HG03175 (cell line): ENCODE data around the gene GUCA2A.

Source experiments
- ATAC-seq: cut with Tn5 transposase; IDR thresholded peaks from one replicate; pipeline ENCODE4 v1.9.1; 2021; ENCODE audit warnings: mild to moderate bottlenecking, moderate library complexity; ENCODE audit not compliant: unreplicated experiment

GUCA2A gene

GRCh38 chr1:42155362-42155761 lies 9.2 kb downstream of the GUCA2A start:
- ATAC-seq: no peak

- no peak for ATAC-seq
Observed at GRCh38 chr1:42154685-42155084, 9.9 kb downstream of the GUCA2A start.

GRCh38 chr1:42153624-42154023 lies 10.9 kb downstream of the GUCA2A start:
- no peak for ATAC-seq

GRCh38 chr1:42152907-42153600 lies 11.5 kb downstream of the GUCA2A start, which contains the start of gene GUCA2B:
GUCA2B (plus strand) TSS chr1:42153410; CDS start chr1:42153451, 41 bp downstream.
- ATAC-seq: no peak

GRCh38 chr1:42152119-42152518 lies 12.4 kb downstream of the GUCA2A start:
- no peak for ATAC-seq

GRCh38 chr1:42150651-42151050 lies 13.9 kb downstream of the GUCA2A start:
- no peak for ATAC-seq

- ATAC-seq: no peak
Observed at GRCh38 chr1:42148166-42148565, 16.4 kb downstream of the GUCA2A start.

GRCh38 chr1:42146626-42147320 lies 17.8 kb downstream of the GUCA2A start:
- no peak for ATAC-seq

GRCh38 chr1:42145764-42146625 lies 18.6 kb downstream of the GUCA2A start:
- ATAC-seq: no peak

GRCh38 chr1:42145389-42145716 lies 19.2 kb downstream of the GUCA2A start:
- ATAC-seq: no peak

GRCh38 chr1:42144711-42145388 lies 19.7 kb downstream of the GUCA2A start:
- ATAC-seq: no peak

GRCh38 chr1:42143896-42144710 lies 20.4 kb downstream of the GUCA2A start:
- ATAC-seq: no peak

- ATAC-seq: no peak
Observed at GRCh38 chr1:42142894-42143675, 21.5 kb downstream of the GUCA2A start.

- no peak for ATAC-seq
Observed at GRCh38 chr1:42141978-42142377, 22.6 kb downstream of the GUCA2A start.

GRCh38 chr1:42140191-42140590 lies 24.4 kb downstream of the GUCA2A start:
- ATAC-seq: no peak

GRCh38 chr1:42139444-42139843 lies 25.1 kb downstream of the GUCA2A start:
- ATAC-seq: no peak

GRCh38 chr1:42138586-42138985 lies 26.0 kb downstream of the GUCA2A start:
- ATAC-seq: no peak

GRCh38 chr1:42137766-42138165 lies 26.8 kb downstream of the GUCA2A start:
- ATAC-seq: no peak

- no peak for ATAC-seq
Observed at GRCh38 chr1:42136466-42136865, 28.1 kb downstream of the GUCA2A start.
